LNCAP (cell line): ENCODE results near the gene EFCAB14.

Experiments
- TF ChIP-seq, protein P1 (sequence below): fragments of 450-650 bp; IDR thresholded peaks from 2 replicates; pipeline ENCODE4 v1.5.1; 2017; ENCODE audit warnings: mild to moderate bottlenecking

EFCAB14 gene

DNA sequence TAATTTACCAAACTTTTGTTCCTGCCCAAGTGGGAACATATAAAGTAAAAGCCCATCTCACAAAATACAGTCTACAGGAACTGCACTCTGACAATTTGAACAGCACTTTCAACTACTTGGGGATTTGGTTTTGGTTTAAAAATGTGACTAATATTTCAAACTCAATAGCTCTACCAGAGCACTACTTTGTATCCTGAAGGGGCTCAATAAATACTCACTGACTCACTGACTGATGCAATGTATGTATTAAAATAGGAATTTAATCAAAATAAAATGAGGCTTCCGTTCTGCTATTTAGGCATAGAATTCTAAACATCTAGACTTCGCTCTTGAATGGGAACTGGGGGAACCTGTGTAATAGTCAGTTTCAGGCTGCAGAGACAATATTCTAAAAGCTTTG, 21.9 kb downstream of the EFCAB14 start:
- TF ChIP-seq, protein P1, sequence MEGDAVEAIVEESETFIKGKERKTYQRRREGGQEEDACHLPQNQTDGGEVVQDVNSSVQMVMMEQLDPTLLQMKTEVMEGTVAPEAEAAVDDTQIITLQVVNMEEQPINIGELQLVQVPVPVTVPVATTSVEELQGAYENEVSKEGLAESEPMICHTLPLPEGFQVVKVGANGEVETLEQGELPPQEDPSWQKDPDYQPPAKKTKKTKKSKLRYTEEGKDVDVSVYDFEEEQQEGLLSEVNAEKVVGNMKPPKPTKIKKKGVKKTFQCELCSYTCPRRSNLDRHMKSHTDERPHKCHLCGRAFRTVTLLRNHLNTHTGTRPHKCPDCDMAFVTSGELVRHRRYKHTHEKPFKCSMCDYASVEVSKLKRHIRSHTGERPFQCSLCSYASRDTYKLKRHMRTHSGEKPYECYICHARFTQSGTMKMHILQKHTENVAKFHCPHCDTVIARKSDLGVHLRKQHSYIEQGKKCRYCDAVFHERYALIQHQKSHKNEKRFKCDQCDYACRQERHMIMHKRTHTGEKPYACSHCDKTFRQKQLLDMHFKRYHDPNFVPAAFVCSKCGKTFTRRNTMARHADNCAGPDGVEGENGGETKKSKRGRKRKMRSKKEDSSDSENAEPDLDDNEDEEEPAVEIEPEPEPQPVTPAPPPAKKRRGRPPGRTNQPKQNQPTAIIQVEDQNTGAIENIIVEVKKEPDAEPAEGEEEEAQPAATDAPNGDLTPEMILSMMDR, result no peak

DNA sequence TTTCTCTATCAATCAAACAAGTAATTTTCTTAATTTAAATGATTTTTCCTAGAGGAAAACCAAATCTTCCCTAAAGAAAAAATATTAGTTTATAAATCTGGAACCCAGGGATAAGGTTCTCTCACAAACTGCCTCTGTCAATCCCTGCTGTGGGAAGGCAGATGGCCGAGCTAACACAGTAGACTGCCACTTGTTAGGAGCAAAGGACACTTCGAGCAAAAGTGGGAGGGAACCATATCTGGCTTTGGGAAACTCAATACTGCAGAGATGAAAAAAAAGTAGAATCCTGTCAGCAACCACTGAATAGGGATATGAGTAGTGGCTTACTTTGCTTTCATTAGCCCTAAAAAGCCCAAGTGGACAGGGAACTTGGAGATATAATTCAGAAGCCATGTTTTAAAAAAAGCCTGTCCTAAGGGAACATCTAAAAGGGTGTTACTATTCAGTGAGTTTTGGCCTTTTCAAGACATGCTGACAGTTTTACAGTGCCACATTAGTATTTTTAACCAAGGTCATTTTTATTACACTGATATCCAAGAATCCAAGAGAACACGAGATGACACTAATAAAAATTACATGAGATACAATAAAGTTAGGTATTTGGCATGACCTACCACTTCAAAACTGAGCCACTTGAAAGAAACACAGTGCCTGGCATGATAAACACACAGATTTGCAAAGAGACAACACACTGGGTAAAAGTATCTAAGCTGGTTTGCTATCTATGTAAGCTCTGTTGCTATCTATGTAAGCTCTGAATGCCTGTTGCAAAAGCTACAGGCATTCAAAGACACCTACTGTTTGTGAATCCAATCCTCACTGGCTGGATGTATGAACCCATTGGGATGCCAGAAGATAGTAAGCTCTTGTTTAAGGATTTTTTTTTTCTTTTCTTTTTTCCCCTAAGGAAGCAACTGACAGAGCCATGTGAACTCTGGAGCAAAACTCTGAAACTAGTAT, 25.8 kb downstream of the EFCAB14 start:
- TF ChIP-seq, protein P1, result no peak

DNA sequence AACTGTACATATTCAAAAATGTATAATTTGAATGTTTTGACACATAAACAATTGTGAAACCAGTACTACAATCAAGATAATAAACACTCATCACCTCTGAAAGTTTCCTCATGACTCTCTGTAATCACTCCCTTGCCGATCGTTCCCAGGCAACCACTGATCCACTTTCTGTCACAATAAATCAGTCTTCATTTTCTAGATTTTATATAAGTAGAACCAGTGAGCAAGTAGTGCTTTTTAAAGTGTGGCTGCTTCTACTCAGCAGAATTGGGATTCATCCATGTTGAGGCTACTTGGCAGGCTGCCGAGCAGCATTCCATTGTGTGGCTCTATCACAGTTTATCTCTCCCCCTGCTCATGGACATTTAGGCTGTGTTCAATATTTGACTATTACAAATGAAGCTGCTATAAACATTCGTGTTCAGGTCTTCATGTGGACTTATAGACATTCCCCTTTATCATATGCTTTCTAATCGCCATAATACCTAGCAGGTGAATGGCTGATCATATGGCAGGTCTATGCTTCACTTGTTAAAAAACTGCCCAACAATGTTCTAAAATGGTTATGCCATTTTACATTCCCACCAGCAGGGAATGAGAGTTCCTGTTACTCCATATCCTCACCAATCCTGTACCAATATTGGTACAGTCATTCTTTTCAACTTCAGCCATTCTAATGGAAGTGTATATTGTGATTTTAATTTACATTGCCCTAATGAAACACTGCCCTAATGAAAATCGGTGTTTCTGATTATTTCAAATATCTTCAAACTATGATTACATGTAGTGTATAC, 26.7 kb downstream of the EFCAB14 start:
- TF ChIP-seq, protein P1, result no peak

DNA sequence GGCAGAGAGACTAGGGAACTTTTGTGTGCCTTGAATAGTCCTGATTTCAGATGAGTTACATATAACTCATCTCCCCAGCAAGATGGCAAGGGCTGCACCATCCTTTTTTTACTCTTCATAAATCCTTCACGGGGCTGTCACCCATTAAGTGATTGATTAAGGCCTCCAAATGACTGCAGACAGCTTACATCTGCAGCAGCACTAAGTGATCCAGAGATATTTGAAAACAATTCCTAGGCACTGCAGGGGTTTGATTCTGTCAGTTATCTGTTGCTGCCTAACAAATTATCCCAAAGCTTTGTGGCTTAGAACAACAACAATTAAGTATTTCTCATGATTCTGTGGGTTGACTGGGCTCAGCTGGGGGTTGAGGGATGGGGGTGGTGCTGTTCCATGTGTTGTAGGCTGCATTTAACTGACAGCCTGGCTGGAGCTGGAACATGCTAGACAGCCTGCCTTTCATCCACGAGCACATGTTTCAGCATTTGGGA, 27.9 kb downstream of the EFCAB14 start:
- TF ChIP-seq, protein P1, result no peak

DNA sequence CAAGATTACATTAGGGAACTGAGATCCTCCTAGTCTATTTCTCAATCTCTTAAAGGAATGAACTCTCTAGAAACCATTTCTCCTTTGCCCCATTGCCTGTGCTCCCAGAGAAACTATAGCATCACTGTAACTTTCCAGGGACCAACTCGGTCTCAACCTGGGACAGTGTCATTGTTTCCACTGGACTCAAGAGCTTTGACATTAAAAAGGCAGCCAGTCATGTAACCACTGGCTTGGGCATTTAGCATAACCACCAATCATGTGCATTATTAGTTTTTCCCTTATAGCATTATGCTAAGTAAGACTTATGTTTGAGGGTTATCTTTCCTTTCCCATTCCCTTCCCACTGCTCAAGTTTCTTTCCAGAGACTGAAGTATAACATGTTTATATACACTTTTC, 29.0 kb downstream of the EFCAB14 start:
- TF ChIP-seq, protein P1, result no peak

DNA sequence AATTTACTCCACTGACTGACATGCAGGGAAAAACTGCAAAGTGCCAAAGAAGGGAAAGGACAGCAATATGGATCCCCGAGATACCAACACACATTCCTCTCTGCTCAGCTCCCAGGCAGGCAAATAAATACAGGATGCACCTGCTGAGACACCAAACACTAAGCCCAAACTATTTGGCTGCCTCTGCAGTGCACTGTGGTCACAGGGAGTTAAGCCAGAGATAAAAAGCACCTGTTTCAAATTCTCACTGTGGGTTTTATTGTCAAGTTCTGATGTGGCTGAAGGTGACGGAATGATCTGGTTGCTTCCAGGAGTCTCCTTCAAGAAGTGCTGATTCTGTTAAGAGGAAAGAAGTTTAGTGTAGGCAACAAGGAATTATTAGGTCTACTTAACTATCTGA, 29.6 kb downstream of the EFCAB14 start:
- TF ChIP-seq, protein P1, result no peak

DNA sequence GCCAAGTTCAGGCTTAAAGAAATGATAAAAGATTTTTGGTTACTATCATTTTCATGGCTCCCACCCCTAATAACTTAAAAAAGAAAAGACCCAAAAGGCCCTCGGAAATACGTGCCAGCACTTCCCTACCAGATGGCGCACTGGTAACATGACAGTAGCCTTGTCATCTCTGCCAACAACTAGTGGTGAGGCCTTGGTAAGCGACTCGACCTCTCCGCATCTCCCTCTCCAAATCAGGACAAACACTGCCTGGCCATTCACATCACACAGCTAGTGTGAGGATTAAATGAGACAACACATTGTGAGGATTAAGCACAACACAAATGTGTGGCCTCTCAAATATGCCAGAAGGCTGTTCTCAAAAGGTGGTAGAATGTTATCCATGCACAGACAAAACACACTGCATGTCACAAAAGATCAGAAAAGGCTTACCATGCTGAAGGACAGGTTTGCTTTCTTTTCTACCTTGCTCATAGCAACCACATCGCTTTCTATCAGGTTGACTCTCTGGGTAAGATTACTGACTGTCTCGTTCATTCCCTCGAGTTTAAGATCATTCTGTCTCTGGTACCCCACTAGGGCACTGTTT, 30.9 kb downstream of the EFCAB14 start:
- TF ChIP-seq, protein P1, result no peak
